Stimulated activated CD4-positive, alpha-beta T cell treated with anti-CD3 and anti-CD28 coated beads, TNF-alpha, amount 100 ng/mL, for 1 hour (primary cell): Measurements from ENCODE around the gene ALCAM.
"Not testable (repeated sequence)": the region's sequence is repeated elsewhere in the genome, so short reads cannot be mapped to it uniquely, and the experiment has no call there.

Experiments used
- DNase-seq, 3 donors: peaks; one replicate each; pipeline ENCODE4 v3.0.0-alpha.2; 2020; ENCODE audit warnings: low read depth in 3 of 3, low spot score in 1 of 3

ALCAM gene

GRCh38 chr3:105580296-105580965 is 213.7 kb downstream of the ALCAM start:
- DNase-seq: no peak

GRCh38 chr3:105582015-105582414 is 215.3 kb downstream of the ALCAM start:
- no peak for DNase-seq

GRCh38 chr3:105584003-105584790 is 217.5 kb downstream of the ALCAM start:
- no peak for DNase-seq

DNA sequence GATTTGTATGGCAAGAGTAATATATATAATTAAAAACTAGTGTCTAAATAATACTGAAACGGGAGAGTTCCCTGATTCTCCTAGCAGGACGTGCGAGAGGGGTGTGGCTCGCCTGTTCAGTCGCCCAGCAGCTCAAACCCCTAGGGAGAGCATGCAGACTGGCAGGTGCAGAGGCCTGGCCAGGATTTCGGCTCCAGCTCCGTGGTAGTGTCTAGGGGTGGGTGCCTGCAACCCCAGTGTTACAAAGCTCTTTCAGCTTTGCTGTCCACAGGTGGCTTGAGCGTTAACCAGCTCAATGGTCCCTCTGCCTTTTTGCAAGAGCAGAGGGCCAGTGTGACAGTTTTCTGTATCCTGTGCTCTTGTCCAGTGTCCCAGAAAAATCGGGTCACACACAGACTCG is 226.6 kb downstream of the ALCAM start:
- DNase-seq: no peak

- DNase-seq: no peak
Observed at GRCh38 chr3:105594219-105594618, 227.5 kb downstream of the ALCAM start.

GRCh38 chr3:105598042-105598796 is 231.5 kb downstream of the ALCAM start:
- DNase-seq: no peak

DNA sequence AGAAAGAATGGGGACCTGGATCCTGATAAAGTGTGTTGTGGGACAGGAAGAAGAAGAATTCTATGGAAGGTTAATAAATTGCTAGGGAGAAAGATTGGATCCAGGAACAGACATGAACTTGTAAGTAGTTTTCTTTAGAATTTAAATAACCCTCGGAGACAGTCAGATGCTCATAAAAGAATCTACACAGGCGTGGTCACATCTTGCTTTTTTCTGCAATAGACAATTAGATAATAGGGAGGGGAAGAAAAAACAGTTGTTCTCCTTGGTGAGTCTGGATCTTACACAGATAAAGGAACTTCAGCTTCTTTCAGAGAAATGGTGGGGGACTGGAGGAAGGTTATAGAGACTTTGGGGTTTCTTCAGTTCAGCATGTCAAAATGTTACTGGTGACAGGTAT is 232.6 kb downstream of the ALCAM start:
- no peak for DNase-seq

DNA sequence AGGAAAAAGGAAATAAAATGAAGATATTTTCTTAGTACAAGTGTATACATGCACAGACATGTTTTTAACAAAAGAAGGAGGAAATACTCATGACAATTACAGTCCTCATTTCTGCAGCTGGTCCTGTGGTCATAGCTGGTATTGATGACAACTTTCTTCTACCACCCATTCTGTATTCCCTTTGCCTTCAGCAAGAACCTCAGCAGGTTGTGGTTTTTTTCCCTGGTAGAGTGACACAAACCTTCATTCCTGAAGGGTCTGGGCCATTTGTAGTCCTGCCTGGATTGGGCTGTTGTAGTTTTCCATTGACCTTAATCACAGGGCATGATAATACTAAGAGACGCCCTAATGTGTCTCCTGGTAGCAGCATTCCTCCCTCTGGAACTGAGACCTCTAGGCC is 235.0 kb downstream of the ALCAM start:
- not testable (repeated sequence) for DNase-seq

- DNase-seq: not testable (repeated sequence)
Observed at GRCh38 chr3:105602286-105602685, 235.6 kb downstream of the ALCAM start.

GRCh38 chr3:105603516-105603915 is 236.8 kb downstream of the ALCAM start:
- DNase-seq: not testable (repeated sequence)

GRCh38 chr3:105606016-105606415 is 239.3 kb downstream of the ALCAM start:
- DNase-seq: no peak

DNA sequence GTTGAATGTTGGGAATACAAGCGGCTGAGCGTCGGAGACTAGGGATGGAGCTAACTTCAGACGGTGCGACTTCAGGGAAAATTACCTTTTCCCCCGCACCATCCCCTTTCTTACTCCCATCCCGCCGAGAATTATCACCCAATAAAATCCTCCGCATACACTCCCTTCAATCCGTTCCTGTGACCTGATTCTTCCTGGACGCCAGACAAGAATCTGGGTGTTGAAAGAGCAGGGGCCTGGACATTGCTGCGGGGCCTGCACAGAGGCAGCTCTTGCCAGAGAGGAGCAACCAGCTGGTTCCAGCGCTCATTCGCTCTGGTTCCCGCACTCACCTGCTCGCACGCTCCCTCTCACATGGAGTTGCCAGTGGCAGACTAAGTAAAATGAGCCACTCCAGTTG is 241.9 kb downstream of the ALCAM start:
- DNase-seq: no peak

- no peak for DNase-seq
Observed at GRCh38 chr3:105610473-105610872, 243.8 kb downstream of the ALCAM start.

- no peak for DNase-seq
Observed at GRCh38 chr3:105611304-105612192, 244.8 kb downstream of the ALCAM start.

DNA sequence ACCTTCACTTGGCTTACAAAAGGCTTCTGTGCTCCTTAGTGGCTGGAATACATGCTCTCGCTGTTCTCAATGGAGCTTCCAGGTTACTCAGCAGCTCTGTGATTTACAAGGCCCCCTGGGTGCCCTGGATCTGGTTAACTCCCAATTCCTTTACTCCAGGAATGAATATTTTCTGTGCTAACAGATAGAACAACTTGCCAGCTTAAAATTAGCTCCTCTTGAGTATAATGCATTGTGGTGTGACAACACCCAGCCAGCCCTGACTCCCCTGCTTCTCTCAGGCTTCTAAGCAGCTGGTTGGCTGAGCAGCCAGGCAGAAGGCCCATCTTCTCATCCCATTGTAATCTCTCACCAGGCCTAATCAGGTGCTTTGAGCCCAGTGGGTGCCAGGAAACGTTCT is 246.4 kb downstream of the ALCAM start:
- no peak for DNase-seq

DNA sequence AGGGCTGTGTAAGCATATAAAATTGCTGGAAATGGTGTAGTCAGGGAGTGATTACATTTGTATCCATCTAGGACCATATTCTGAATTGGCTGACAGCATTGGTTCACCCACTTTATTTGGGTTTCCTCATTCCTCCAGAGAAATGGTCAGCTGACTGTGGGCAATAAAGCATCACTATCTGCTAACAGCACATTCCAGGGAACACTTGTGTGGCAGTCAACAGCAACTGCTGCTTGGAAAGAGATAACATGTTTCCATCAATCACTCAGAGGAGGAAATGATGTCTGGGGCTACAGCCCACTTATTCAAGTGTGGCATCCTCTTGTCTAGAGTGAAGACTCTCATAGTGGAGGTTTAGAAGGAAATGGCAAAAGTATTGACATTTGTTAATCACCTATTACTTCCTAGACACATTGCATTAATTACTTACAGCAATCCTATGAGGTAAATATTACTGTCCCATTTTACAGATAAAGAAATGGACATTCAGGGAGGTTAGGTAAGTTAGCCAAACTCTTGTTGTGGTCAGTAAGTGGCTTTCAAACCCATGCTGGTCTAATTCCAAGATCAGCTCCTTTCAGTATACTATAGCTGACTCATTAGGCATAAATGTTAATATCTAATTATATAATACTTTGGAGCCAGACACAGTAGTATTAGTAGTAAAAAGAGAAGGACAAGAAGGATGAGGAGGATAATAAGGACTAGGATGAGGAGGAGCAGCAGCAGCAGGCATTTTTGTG is 247.8 kb downstream of the ALCAM start:
- no peak for DNase-seq

GRCh38 chr3:105615814-105616213 is 249.1 kb downstream of the ALCAM start:
- no peak for DNase-seq

DNA sequence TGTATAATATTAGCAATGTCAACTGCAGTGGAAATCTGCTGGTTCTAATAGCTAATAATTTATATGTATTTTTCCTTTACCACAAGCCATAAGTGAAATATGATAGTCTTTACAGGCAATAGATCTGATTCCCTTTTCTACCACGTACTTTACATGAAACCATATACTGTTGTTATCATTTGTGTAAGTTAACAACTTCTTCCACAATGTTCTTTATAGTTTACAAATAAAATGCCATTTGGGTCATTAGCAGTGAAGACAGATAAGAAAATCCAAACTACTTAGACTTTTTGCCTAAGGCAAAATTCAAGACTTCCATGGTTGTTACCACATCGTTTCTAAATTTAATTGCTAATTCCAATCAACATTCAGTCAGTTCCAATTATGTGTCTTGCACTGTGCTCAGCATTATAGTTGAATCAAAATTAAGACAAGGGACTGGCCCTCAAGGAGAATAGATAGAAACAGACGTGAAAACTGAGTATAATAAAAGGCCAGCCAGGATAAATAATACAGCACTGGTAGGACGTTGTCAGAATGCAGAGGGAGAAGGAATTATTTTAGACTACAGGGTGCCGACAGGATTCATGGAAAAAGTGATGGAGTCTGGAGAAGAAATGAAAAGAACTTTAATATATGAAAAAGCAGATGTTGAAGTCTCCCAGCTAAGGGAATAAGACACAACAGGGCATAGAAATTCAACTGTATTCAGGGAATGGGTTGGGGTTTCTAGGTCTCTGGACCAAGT is 249.8 kb downstream of the ALCAM start:
- DNase-seq: no peak

DNA sequence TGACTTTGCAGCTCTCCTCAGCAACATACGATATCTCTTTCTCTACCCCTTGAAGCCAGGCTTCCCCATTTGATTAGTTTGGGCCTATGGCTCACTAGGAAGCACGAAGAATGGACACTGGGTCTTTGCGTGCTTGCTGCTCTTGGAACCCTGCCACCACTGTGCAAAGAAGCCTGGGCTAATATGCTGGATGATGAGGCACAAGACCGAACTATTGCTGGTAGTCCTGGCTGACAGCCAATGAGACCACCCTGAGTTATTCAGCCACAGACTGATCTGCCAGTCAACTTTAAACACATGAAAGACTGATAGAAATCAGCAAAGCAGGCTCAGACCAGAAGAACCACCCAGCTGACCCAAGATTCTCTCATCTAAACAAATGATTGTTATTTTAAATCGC is 251.8 kb downstream of the ALCAM start:
- DNase-seq: no peak

DNA sequence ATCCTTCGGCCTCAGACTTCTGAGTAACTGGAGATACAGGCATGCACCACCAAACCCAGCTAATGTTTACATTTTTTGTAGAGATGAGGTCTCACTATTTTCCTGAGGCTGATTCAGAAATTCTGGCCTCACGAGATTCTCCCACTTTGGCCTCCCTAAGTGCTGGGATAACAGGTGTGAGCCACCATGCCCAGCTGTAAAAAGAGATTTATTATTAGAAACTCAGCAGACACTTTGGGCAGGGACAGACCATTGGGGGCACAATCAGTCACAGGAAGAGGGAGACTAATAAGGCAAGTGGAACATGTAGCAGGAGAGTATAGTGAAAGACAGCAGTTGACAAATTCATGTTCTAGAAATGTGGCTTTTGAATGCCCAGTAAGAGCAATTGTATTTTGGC is 252.9 kb downstream of the ALCAM start:
- DNase-seq: no peak
